Calu3 (cell line): ENCODE results near the gene OPHN1. TPM values are rescaled to one million over a fixed set of nuclear protein-coding genes. Genes with fewer than 3 reads are reported as not detected.

ENCODE experiments used
- BruUV-seq: library from RNA; stranded (reverse); fragments of 400-500 nt; replicated peaks from 2 replicates; lab custom pipeline; 2021; lab: Mats Ljungman, UMichigan
- CTCF ChIA-PET: fragments of 300-600 bp; sonication (Branson Sonifier 250); formaldehyde crosslinking; loops from one replicate; lab custom pipeline; 2022; ENCODE audit warnings: antibody characterized with exemption; lab: Charles Lee
- DNase-seq: peaks from one replicate; pipeline ENCODE4 v3.0.0; 2022
- H3K27ac Mint-ChIP-seq: one replicate; pipeline ENCODE4 v1.8.0; 2022; ENCODE audit warnings: mixed read lengths; ENCODE audit not compliant: unreplicated experiment
- H3K27me3 Mint-ChIP-seq: one replicate; pipeline ENCODE4 v1.8.0; 2022; ENCODE audit warnings: mixed read lengths; ENCODE audit not compliant: unreplicated experiment
- H3K36me3 Mint-ChIP-seq: one replicate; pipeline ENCODE4 v1.8.0; 2022; ENCODE audit warnings: mild to moderate bottlenecking, moderate library complexity, mixed read lengths; ENCODE audit not compliant: insufficient read depth, unreplicated experiment
- H3K4me1 Mint-ChIP-seq: one replicate; pipeline ENCODE4 v1.8.0; 2022; ENCODE audit warnings: mild to moderate bottlenecking, low read depth, mixed read lengths; ENCODE audit not compliant: unreplicated experiment
- H3K4me3 Mint-ChIP-seq: one replicate; pipeline ENCODE4 v1.8.0; 2022; ENCODE audit warnings: mild to moderate bottlenecking, low read depth, moderate library complexity, mixed read lengths; ENCODE audit not compliant: unreplicated experiment
- H3K9me3 Mint-ChIP-seq: one replicate; pipeline ENCODE4 v1.8.0; 2022; ENCODE audit warnings: low read depth, mixed read lengths; ENCODE audit not compliant: unreplicated experiment
- intact Hi-C: fragments of 100-400 bp; cut with micrococcal nuclease; formaldehyde crosslinking; loops from one replicate; pipeline ENCODE4 v1.10.0; 2022; ENCODE audit not compliant: unreplicated experiment
- total RNA-seq: library from RNA; stranded (reverse); gene quantifications from 2 replicates; pipeline ENCODE4 v1.2.3, GENCODE V29; 2022
- TF ChIP-seq, protein P1 (sequence below): fragments of 200-600 bp; IDR thresholded peaks from one replicate; pipeline ENCODE4 v1.8.0; 2022; ENCODE audit warnings: antibody characterized with exemption; ENCODE audit not compliant: unreplicated experiment

OPHN1 gene
- total RNA-seq, 1 experiment from 2014 or later = 13.1 TPM

DNA sequence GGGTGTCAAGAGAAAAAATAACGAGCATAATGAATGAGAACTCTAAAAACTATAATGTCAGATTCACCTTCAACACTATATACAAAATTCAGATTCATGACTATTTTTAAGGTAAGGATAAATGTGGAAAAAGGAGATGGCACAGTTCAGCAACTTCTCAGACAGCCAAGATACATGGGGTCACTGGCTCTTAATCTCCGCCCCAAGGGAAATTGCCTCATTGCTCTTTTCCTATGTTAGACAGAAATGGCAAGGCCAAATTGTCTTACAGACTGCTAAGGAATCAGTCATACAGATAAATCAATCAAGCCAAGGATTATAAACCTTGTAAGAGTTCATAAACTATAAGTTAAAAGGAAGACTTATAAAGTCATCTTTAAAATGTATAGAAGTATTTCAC, 183.4 kb downstream of the OPHN1 start:
- no peak for DNase-seq
- H3K27ac Mint-ChIP-seq = no peak overlapping the region
- intact Hi-C loops = no loop called here
- no peak overlapping the region for H3K4me3 Mint-ChIP-seq
- peaks cover 4% of the 10 kb centered on the region for H3K4me1 Mint-ChIP-seq
- CTCF ChIA-PET = no interaction called here
- no peaks in the 10 kb centered on the region for H3K9me3 Mint-ChIP-seq
- TF ChIP-seq, protein P1, sequence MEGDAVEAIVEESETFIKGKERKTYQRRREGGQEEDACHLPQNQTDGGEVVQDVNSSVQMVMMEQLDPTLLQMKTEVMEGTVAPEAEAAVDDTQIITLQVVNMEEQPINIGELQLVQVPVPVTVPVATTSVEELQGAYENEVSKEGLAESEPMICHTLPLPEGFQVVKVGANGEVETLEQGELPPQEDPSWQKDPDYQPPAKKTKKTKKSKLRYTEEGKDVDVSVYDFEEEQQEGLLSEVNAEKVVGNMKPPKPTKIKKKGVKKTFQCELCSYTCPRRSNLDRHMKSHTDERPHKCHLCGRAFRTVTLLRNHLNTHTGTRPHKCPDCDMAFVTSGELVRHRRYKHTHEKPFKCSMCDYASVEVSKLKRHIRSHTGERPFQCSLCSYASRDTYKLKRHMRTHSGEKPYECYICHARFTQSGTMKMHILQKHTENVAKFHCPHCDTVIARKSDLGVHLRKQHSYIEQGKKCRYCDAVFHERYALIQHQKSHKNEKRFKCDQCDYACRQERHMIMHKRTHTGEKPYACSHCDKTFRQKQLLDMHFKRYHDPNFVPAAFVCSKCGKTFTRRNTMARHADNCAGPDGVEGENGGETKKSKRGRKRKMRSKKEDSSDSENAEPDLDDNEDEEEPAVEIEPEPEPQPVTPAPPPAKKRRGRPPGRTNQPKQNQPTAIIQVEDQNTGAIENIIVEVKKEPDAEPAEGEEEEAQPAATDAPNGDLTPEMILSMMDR = no peak
- no TSS peak for BruUV-seq
- no peaks in the 10 kb centered on the region for H3K27me3 Mint-ChIP-seq
- no peaks in the 10 kb centered on the region for H3K36me3 Mint-ChIP-seq

DNA sequence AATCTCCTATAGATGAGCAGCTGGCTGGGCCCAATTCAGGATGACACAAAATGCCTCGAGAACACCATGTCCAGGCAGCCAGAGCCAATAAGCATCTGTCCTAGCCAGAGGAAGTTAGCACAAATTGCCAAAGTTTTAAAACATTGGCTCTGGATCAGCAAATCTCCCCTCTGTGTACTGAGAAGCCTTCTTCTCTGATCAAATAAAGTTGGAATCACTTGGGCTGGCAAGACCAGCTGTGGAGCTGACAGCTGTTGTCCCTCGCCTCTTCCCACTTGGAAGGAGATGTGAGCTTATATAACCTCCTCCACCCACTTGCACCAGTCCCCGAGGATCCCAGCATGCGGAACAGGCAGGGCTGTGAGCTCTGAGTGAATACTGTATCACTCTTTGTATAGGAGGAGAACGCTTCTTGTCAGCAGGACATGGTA, 183.9 kb downstream of the OPHN1 start:
- H3K4me3 Mint-ChIP-seq = no peak overlapping the region
- intact Hi-C loops = no loop called here
- H3K27ac Mint-ChIP-seq = no peak overlapping the region
- DNase-seq = no peak
- H3K27me3 Mint-ChIP-seq = no peaks in the 10 kb centered on the region
- no peaks in the 10 kb centered on the region for H3K4me1 Mint-ChIP-seq
- H3K9me3 Mint-ChIP-seq = no peaks in the 10 kb centered on the region
- no peaks in the 10 kb centered on the region for H3K36me3 Mint-ChIP-seq
- CTCF ChIA-PET = no interaction called here
- no TSS peak for BruUV-seq
- TF ChIP-seq, protein P1 = no peak

DNA sequence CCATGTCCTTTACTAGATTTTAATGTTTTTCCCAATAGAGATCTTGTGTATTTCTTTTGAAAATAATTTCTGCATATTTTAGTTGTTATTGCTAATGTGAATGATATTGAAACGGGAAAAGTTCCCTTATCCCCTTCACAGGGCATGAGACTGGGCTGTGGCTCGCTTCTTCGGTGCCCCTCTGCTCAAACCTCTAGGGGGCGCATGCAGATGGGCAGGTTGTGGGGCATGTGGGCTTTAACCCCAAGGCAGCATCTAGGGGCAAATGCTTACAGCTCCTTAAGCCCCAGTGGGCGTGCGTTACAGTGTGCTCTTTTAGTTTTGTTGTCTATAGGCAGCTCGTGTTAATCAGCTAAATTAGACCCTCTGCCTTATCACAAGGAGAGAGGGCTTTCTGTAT, 194.7 kb downstream of the OPHN1 start:
- no peaks in the 10 kb centered on the region for H3K27me3 Mint-ChIP-seq
- H3K36me3 Mint-ChIP-seq = no peaks in the 10 kb centered on the region
- TF ChIP-seq, protein P1 = peak; percentile 48
- H3K27ac Mint-ChIP-seq = no peak overlapping the region
- no peaks in the 10 kb centered on the region for H3K9me3 Mint-ChIP-seq
- intact Hi-C loops = no loop called here
- peak; percentile 39 for DNase-seq
- CTCF ChIA-PET = no interaction called here
- H3K4me3 Mint-ChIP-seq = no peak overlapping the region
- no peaks in the 10 kb centered on the region for H3K4me1 Mint-ChIP-seq
- BruUV-seq = no TSS peak

DNA sequence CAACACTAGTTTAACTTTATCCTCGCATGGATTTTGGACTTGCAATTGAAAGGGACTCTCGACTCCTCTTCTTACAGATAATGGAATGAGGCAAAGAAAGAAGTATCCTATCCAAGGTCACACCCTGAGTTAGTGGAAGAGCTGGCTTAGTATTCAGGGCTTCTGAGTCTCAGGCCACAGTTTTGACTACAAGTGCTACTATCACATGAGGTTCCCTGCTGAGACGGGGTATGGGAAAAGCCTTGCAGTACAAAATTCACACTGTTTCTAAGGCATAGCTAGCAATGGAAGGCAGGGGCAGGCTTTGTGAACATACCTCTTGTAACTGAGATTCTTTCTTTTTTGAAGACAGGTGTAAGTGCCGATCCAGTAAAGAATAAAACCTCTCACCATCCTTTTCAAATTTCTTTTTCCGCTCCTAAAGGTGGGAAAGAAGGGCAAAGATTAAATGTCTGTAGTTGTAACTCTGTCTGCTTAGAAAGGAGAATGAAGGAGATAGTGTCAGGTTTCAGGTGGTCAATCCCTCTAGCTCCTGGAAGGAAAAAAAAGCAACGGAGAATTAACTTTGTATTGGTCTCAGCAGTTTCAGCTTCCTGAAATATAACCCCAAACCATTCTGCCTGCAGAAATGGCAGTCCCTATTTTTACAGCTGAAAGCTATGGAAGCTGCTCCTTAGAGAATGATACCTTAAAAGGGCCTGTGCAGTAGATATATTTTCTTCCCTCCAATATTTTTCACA, 199.0 kb downstream of the OPHN1 start:
- no peak for DNase-seq
- H3K9me3 Mint-ChIP-seq = no peaks in the 10 kb centered on the region
- BruUV-seq = no TSS peak
- intact Hi-C loops = no loop called here
- TF ChIP-seq, protein P1 = no peak
- no peak overlapping the region for H3K27ac Mint-ChIP-seq
- no peaks in the 10 kb centered on the region for H3K36me3 Mint-ChIP-seq
- CTCF ChIA-PET = no interaction called here
- no peak overlapping the region for H3K4me3 Mint-ChIP-seq
- no peaks in the 10 kb centered on the region for H3K4me1 Mint-ChIP-seq
- no peaks in the 10 kb centered on the region for H3K27me3 Mint-ChIP-seq
